ENCODE data around the gene DGKQ.

The DGKQ gene

DNA sequence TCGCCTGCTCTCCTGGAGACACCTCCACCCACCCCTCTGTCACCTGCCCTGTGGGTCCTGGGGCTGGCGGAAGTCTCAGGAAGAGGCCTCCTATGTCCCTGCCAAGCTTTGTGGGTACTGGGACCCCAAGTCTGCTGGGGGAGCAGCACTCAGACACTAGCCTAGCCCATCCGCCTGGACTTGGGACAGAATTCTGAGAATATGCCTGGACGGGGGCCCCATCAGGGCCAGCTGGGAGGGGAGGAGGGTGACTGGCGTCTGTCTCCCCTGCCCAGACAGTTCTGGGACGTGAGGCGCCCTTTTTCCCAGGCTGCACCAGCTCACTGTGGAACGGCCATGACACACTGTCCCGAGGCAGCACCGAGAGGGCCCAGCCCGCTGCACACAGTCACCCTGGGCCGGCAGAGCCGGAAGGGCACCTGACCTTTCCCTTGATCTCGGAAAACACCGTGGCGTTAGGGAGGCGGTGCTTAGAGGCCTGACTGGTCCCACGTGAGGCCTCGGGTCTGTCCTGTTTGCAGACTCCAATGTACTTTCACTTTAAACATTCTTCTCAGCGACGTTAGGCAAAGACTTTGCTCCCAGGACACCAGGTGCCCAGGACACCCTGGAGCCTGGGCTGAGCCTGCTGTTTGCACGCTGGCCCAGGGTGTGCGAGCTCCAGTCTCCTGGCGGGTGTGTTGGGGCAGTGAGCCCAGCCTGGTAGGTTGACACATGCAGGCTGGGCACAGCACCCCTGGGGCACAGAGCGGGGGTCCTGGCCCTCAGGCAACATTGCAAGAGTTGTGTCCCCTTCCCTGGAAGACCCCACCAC, 19.1 kb upstream of the DGKQ start:
- H3K4me3 ChIP-seq (ENCODE audit: low read depth, low read length): peak overlapping the region; percentile 39
- TF ChIP-seq, protein P1, sequence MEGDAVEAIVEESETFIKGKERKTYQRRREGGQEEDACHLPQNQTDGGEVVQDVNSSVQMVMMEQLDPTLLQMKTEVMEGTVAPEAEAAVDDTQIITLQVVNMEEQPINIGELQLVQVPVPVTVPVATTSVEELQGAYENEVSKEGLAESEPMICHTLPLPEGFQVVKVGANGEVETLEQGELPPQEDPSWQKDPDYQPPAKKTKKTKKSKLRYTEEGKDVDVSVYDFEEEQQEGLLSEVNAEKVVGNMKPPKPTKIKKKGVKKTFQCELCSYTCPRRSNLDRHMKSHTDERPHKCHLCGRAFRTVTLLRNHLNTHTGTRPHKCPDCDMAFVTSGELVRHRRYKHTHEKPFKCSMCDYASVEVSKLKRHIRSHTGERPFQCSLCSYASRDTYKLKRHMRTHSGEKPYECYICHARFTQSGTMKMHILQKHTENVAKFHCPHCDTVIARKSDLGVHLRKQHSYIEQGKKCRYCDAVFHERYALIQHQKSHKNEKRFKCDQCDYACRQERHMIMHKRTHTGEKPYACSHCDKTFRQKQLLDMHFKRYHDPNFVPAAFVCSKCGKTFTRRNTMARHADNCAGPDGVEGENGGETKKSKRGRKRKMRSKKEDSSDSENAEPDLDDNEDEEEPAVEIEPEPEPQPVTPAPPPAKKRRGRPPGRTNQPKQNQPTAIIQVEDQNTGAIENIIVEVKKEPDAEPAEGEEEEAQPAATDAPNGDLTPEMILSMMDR (IDR thresholded peaks at IDR 0.05; ENCODE audit: insufficient read depth, low read depth, low read length, missing control alignments): no peak
- DNase-seq (ENCODE audit: low read depth): peak; percentile 89

DNA sequence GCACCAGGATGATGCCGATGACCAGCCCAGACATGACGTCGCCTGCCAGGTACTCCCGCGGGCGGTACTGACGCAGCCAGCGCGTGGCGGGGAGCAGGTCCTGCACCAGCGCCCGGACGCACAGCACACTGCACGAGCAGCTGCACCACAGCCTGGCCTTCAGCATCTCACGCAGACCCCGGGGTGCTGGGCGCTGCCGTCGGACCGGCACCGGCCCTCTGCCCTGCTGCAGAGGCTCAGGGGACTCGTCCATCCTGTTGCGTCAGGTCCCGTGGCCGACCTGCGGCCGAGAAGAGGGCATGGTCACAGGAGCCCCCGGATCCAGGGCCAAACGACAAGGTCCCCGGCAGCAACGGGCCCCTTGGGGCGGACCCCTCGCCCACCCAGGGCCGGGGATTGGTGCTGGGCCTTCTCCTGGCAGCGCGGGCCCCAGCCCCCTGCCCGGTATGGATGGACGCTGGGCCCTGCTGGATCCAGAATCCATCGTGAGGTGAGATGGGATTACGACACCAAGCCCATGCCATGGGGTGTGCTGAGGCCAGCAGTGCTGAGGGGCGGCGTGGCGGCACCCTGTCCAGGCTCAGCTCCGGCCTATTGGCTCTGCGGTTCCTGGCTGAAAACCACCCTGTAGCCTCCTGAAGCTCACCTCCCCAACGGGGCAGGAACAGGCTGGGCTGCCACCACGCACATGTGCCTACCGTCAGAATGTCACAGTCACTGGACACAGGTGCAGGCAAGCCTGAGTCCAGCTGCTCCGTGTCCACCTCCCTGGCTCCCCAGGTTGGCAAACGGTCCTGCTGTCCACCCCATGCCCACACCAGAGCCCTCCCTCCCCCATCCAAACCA, 18.3 kb upstream of the DGKQ start:
- H3K4me3 ChIP-seq (ENCODE audit: low read depth, low read length): no peak overlapping the region
- TF ChIP-seq, protein P1 (IDR thresholded peaks at IDR 0.05; ENCODE audit: insufficient read depth, low read depth, low read length, missing control alignments): no peak
- DNase-seq (ENCODE audit: low read depth): no peak

DNA sequence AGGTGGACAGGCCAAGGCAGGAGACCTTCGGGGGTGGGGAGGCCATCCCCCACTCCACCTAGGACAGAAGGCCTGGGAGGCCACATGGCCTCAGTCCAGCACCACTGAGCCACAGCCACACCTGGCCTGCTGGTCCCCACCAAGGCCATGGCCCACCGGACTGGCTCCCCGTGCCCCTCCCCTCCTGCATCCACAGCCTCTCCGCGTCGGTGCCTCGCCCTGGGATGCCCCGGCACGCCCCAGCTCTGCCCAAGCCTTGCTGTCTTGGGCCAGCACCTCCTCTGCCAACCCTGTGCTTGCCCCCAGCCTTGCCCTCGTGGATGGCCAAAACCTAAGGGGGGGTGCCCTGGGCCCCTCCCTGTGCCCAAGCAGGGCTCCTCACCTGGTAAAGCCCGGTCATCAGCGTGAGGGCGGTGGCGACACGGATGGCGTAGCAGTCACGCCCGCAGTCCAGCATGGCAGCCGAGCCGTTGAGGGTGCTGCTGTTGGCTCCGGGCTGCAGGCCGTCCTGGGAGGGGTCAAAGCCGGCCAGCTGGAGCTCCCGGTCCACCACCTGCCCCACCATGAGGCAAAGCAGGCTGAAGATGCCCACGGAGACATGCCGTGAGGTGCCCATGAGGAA, 17.5 kb upstream of the DGKQ start:
- DNase-seq (ENCODE audit: low read depth): no peak
- H3K4me3 ChIP-seq (ENCODE audit: low read depth, low read length): no peak overlapping the region
- TF ChIP-seq, protein P1 (IDR thresholded peaks at IDR 0.05; ENCODE audit: insufficient read depth, low read depth, low read length, missing control alignments): no peak

DNA sequence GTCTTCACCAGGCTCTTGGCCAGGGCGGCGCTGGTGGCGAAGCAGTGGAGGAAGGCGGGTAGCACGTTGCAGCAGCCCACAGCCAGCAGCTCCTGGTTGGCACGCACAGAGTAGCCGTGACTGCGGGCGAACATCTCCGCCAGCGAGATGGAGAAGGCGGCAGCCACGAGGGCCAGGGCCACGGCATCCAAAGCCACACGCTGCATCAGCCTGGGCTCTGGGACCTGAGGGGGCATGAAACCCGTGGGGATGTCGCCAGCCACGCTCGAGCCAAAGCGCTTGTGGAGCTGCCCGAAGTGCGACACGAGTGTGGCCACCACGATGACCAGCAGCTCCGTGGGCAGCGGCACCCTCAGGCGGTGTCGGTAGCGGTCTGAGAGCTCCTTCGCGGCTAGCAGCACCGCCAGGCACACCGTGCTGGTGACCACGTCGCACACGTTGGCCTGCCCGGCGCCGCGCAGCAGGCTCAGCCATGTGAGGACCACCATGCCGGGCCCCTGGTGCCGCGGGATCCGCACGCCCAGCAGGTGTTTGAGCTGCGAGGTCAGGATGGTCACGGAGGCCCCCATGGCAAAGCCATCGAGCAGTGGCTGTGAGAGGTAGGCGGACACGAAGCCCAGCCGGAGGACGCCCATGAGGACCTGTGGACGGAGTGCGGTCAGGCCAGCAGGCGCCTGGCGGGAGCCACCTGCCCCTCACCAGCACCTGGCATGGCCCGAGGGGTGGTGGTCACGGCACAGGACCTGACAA, 16.5 kb upstream of the DGKQ start:
- DNase-seq (ENCODE audit: low read depth): no peak
- H3K4me3 ChIP-seq (ENCODE audit: low read depth, low read length): no peak overlapping the region
- TF ChIP-seq, protein P1 (IDR thresholded peaks at IDR 0.05; ENCODE audit: insufficient read depth, low read depth, low read length, missing control alignments): no peak

DNA sequence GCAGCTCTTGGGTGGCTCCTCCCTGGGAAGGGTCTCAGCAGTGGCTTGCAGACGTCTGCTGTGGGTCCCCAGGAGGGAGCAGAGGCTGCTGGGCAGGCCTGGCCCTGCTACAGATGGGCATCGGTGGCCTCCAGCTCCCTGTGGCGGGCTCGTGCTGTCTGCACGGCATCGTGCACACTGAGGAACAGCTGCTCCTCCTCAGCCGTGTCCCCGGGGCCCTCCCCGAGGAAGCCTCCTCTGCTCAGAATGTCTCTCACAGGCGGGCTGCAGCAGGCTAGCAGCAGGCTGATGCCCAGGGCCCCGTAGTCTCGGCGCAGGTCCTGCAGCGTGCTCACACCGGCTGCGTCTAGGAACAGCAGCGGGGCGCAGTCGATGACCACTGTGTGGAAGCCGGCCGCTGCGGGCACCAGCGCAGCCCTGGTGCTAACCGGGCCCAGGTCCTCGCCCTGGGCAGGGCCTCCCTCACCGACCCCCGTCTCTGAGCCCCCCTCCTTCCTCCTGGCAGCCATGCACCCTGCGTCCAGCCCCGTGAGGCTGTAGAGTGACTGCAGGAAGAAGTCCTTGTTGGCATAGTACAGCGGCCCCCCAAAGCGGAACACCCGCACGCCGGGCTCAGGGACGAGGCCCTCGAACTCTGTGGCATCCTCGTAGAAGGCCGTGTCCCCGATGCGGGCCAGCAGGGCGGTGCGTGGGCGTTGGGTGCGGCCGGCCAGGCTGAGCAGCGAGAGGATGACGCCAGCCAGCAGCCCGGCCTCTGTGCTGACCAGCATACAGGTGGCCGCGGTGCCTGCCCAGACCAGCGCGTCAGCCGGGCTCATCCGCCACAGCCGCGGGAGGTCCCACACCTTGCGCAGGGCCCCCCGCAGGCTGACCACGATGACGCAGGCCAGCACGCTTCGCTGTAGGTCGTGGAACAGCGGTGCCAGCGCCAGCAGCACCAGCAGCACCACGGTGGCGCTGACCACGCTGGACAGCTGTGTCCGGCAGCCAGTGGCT, 15.7 kb upstream of the DGKQ start:
- no peak for DNase-seq (ENCODE audit: low read depth)
- TF ChIP-seq, protein P1 (IDR thresholded peaks at IDR 0.05; ENCODE audit: insufficient read depth, low read depth, low read length, missing control alignments): no peak
- no peak overlapping the region for H3K4me3 ChIP-seq (ENCODE audit: low read depth, low read length)
